Ishikawa (cell line): ENCODE data around the gene IGFBP2.

Experiments used
- TAF1 ChIP-seq: IDR thresholded peaks from 2 replicates; pipeline ENCODE4 v1.6.1; 2012; ENCODE audit warnings: low read depth, mild to moderate bottlenecking
- TEAD4 ChIP-seq: IDR thresholded peaks from 2 replicates; pipeline ENCODE4 v1.6.1; 2012
- TF ChIP-seq, protein P1 (sequence below): IDR thresholded peaks from 2 replicates; pipeline ENCODE4 v1.6.1; 2012; ENCODE audit warnings: low read depth, mild to moderate bottlenecking
- TF ChIP-seq, protein P2 (sequence below): IDR thresholded peaks from 2 replicates; pipeline ENCODE4 v1.6.1; 2012

DNA sequence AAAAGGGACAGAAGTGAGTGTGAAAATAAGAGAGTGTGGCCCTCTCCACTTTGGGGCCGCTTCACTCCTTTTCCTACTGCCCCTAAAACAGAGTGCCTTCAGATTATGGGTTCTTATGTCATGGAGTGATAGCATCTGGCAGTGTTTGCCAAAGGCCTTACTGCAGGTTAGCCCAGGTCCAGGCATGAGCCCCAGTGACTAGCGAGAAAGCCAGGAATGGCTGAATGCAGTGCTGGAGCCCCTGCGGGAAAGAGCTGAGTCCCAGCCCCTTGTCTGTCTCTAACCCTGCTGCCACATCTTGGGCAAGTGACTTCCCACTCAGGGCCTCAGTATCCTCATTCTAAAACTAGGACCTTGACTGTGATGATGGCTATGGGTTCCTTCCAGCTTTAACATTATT lies 56.2 kb downstream of the IGFBP2 start:
- TF ChIP-seq, protein P1, sequence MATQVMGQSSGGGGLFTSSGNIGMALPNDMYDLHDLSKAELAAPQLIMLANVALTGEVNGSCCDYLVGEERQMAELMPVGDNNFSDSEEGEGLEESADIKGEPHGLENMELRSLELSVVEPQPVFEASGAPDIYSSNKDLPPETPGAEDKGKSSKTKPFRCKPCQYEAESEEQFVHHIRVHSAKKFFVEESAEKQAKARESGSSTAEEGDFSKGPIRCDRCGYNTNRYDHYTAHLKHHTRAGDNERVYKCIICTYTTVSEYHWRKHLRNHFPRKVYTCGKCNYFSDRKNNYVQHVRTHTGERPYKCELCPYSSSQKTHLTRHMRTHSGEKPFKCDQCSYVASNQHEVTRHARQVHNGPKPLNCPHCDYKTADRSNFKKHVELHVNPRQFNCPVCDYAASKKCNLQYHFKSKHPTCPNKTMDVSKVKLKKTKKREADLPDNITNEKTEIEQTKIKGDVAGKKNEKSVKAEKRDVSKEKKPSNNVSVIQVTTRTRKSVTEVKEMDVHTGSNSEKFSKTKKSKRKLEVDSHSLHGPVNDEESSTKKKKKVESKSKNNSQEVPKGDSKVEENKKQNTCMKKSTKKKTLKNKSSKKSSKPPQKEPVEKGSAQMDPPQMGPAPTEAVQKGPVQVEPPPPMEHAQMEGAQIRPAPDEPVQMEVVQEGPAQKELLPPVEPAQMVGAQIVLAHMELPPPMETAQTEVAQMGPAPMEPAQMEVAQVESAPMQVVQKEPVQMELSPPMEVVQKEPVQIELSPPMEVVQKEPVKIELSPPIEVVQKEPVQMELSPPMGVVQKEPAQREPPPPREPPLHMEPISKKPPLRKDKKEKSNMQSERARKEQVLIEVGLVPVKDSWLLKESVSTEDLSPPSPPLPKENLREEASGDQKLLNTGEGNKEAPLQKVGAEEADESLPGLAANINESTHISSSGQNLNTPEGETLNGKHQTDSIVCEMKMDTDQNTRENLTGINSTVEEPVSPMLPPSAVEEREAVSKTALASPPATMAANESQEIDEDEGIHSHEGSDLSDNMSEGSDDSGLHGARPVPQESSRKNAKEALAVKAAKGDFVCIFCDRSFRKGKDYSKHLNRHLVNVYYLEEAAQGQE: no peak
- TF ChIP-seq TAF1 (no peak), TEAD4 (no peak)
- TF ChIP-seq, protein P2, sequence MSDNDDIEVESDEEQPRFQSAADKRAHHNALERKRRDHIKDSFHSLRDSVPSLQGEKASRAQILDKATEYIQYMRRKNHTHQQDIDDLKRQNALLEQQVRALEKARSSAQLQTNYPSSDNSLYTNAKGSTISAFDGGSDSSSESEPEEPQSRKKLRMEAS: no peak
